ENCODE results near the gene DEDD.

- TF ChIP-seq CTCF (conservative IDR thresholded peaks at IDR 0.05; ENCODE audit: low read depth, low read length) (no peak), EZH2 (IDR thresholded peaks at IDR 0.05; ENCODE audit: low read length, unreplicated experiment) (no peak)
Observed at GRCh38 chr1:161099090-161099802, 33.2 kb downstream of the DEDD start.

Measured in PC-3 (cell line).